NCI-H187 treated with DMSO at 0.1 percent for 48 hours (cell line): ENCODE measurements around the gene ZDHHC11B.
"Not testable (repeated sequence)": the region's sequence is repeated elsewhere in the genome, so short reads cannot be mapped to it uniquely, and the experiment has no call there.

Experiments
- DNase-seq: peaks from one replicate; lab custom pipeline; 2025; lab: John Stamatoyannopoulos, UW

ZDHHC11B gene

DNA sequence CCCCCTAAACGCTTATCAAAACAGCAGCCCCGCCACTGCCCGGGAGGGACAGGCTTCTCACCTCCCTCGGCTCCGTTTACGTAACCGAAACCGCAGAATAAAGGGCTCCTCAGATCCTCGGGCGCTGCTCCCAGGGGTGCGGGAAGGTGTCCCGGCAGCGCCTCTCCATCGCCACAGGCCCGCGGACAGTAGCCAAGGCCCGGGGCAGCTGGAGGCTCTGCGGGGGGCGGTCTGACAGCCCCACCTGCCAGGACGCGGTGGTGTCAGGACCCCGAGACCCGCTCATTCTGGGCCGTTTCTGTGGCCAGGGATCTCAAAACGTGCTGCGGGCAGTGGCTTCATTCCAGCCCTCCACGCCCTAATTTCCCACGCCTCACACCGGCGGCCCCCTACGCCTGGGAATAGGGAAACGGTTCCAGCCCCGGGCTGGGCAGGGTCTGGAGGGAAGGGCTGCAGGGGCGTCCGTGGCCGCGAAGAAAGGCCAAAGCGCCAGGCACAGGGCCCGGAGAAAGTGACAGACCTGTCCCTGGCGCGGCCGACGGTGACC lies 575 bp downstream of the ZDHHC11B start:
- DNase-seq = not testable (repeated sequence)

DNA sequence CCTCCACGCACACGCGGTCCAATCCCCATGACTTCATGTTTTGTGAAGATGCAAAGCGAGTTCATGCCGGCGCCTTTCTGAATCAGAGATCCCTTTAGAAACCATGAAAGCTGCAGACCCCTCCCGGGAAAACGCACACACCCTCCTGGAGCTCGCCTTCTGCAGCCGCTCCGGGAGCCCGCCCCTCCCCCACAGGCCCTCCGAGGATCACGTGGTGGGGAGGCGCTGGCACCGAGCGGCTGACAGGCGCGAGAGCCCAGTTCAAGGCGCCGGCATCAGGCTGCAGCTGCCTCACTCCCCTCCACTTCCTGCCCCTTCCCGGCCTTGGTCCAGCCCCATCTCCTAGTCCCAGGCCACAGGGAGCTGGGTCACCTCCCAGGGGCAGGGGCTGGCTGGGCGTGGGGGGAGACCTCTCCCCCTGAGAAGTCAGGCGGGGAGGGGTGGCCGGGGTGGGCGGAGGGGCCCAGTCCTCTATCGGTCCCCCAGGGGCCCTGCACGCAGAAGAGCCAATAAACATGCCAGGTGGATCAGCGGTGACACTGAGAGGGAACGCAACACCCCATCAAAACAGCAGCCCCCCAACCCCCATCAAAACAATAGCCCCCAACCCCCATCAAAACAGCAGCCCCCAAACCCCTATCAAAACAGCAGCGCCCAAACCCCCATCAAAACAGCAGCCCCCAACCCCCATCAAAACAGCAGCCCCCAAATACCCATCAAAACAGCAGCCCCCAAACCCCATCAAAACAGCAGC lies 1.3 kb downstream of the ZDHHC11B start:
- not testable (repeated sequence) for DNase-seq

DNA sequence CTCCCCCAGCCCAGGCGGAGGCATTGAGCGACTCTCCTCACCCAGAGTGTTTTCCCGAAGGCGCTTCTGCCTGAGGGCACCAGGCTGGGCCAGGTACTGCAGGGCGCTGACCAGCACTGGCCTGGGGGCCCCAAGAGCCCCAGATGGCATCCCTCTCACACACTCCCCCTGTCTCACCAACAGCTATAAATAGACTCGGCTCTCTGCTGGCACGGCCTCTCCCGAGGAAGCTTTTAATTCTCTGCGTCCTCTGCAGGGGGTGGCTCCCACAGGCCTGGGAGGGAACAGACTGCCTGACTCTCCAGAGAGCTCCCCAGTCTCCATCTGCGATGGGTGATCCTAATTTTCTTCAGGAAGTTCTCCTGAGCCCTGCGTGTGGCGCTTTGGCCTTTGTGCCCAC lies 2.2 kb downstream of the ZDHHC11B start:
- not testable (repeated sequence) for DNase-seq

DNA sequence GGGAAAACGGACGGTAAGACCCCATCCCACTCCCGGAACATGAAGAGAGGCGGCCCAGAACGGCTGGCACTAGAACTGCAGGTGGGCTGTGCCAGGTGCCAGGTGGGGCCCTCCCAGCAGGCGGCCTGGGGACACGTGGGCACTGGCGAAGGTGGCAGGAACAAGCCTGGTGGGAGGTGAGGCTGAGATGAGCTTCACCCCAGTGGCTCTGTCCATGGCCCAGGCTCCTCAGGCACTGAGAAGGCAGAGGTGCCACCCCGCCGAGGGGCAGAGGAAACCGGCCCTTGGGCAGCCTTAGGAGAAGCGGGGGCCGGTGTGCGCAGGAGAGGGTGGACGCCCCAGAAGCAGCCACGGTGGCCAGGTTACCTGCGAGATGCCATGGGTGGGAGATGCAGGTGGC lies 4.0 kb downstream of the ZDHHC11B start:
- DNase-seq = not testable (repeated sequence)

DNA sequence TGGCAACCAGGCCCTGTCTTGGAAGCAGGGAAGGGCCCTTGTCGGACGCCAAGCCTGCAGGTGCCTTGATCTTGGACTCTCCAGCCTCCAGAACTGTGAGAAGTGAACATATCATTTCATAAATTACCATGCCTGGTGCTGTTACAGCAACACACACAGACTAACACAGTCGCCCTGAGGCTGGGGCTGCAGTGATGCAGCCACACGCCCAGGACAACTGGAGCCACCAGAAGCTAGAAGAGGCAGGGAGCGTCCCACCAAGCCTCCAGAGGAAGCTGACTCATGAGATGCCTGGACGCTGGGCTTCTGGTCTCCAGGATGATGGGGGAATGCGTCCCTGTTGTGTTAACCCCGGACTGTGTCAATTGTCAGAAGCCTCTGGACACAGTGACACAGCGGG lies 5.6 kb downstream of the ZDHHC11B start:
- not testable (repeated sequence) for DNase-seq

DNA sequence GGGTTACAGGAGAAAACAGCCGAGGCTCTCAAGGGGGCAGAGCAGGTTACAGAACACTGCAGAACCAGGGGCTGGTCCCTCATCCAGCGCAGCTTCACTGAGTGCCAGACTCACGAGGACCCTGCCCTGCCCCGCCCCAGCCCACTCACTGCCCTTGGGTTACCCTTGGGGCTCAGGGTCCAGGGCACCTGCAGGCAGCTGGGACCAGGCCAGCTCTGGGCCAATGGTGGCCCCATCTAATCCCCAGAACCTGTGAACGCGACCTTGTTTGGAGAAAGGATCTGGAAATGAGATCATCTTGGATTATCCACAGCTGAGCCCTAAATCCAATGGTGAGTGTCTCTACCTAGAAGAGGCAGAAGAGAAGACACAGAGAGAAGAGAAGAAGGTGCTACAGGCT lies 6.1 kb downstream of the ZDHHC11B start:
- not testable (repeated sequence) for DNase-seq

DNA sequence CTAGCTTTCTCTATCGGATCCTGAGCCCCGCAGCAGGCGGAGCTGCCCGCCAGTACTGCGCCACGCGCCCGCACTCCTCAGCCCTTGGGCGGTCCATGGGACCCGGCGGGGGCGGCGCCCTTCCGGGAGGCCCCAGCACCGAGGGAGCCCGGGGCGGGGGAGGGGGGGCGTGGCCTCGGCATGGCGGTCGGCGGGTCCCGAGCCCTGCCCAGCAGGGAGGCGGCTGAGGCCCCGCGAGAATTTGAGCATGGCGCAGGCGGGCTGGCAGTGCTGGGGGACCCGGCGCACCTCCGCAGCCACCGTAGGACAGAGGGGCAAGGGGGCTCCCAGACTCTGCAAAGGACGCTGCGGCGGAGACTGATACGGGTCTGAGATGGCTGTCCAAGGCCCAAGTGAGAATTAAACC lies 6.8 kb downstream of the ZDHHC11B start:
- no peak for DNase-seq

DNA sequence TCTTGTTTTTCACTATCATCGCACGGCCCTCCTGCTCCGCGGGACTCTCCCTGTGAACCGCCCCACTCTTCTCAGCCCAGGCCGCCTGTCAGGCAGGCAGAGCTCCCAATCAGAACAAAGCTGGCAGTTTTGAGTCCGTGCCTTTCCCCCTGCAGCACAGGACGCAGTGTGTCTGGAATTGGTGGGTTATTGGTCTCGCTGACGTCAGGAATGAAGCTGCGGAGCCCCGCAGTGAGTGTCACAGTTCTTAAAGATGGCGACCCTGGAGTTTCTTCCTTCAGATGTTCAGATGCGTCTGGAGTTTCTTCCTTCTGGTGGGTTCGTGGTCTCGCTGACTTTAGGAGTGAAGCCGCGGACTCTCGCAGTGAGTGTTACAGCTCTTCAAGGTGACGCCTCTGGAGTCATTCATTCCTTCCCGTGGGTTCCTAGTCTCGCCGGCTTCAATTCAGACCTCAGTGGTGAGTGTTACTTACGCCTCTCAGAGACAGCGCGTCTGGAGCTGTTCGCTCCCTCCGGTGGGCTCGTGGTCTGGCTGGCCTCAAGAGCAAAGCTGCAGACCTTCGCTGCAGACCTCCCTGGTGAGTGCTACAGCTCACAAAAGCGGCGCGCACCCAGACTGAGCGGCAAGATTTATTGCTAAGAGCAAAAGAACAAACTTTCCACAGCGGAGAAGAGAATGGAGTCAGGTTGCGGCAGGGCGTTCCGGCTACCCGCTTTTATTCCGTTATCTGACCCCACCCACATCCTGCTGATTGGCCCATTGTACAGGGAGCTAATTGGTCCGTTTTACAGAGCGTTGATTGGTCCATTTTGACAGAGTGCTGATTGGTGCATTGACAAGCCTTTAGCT lies 7.4 kb downstream of the ZDHHC11B start:
- DNase-seq = no peak

DNA sequence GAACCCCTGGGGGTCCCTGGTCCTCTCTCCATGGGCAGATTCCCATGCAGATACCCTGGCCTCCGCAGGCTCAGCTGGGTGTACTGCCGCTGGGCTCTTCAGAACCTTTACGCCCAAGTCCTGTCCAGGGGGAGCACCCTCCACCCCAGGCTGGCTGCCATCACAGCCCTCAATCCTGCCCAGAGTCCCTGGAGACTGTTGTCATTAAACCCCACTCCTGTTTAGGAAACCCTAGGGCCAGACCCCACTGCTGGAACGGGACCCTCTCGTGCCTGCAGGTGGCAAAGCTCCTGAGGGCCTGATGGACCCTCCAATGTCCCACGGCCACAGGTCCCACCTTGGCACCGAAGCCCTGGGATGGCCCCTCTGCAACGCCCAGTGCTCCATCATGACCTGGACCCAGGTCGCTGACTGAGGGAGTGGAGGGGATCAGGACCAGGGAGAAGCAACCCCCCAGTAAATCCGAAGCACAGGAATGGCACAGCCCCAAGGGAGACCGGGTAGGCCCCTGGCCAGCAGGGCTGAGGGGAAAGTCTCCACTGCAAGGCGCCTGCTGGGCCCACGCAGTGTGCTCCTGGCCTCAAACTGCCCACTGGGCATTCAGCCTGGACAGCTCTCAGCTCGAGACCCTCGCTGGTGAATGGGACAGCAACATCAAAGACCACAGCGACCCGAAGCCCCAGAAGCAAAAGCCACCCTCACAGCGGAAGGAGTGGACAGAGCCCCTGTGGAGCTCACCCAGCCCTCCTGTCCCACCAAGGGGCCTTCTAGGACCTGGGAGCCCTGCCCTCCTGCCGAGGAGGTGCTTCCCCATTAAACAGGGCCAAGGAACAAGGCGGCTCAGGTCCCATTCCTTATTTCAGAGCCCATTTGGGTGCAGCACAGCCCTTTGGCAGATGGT lies 8.3 kb downstream of the ZDHHC11B start:
- DNase-seq = no peak

DNA sequence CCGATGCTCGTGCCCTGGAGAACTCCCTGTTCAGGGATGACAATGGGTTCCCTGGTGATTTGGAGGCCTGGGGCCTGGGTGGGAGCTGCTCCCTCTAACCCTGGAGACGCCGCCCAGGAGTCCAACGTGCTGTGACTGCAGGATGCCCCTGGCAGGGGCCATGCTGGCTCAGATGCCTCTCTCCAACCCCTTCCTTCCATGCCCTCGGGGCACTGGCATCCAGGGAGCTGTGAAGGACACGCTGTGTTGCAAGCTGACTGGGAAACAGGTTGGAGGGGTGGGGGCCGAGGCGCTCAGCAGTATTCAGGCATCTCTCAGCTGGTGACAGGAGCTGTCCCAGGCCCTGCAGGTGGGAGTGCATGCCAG lies 9.0 kb downstream of the ZDHHC11B start:
- not testable (repeated sequence) for DNase-seq

DNA sequence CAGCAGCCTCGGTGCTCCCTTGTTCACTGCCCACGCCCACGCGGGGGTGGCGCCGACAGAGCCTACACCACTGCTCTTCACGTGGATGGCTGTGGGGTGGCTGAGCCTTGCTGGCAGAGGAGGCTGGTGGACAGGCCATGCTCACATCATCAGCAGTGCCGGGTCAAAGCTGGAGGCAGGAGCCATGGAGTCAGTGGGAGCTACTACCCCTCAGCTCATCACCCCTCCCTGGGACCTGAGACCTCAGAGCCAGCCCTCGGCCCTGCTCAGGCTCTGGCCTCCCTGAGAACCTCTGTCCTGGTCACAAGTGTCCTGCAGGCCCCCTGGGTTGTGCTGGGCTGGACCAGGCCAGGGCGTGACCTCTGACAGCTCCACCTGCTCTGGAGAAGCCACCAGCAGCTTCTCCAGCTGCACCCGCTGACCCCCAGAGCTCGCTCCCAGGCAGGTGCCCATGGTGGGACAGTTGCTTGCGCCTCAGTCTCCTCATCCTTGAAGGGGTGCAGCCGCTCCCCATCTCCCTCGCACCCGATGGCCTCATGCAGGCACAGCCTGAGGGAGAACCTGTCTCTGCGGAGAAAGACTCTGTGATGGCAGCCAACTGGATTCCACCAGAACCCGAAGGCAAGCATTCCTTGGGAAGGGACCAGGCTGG lies 9.5 kb downstream of the ZDHHC11B start:
- DNase-seq = not testable (repeated sequence)

DNA sequence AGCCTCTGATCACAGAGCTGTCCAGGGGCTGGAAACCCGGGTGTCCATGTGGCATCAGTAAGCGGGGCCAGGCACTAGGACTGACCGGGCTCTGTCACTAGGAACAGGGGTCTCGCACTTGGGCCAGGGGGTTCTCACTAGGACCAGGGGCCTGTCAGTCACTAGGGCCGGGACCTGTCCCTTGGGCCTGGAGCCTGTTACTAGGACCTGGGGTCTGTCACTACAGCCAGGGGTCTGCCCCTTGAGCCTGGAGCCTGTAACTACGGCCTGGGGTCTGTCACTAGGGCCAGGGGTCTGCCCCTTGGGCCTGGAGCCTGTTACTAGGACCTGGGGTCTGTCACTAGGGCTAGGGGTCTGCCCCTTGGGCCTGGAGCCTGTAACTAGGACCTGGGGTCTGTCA lies 10.2 kb downstream of the ZDHHC11B start:
- not testable (repeated sequence) for DNase-seq

DNA sequence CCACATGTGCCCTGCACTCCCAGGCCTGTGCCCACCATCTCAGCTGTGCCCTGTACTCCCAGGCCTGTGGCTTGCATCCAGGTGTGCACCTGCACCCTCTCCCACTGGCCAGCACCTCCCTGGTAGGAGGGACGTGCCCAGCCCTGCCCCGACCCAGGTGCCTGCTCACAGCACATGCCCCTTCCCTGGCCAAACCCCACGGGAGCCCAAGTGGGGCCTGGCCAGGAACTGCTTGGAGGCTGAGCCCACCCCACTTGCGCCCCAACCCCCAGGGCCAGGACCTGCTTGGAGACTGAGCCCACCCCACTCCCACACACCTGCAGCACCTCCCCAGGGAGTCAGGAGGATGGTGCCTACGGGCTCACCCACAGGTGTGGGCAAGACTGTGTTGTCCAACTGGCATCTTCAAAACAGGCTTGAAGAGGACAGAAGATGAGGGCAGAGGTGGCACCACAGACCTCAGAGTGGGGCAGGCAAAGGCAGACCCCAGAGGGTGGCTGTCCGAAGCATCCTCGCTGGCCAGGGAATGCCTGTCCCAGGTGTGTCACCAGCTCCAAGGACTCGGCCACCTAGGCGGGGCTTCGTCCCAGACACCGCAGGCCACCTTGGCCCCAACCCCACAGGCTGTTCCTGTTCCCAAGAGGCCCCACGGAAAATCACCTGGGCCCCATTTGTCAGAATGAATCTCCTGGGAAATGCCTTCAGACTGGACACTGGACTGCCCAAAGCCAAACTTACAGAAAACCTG lies 10.8 kb downstream of the ZDHHC11B start:
- no peak for DNase-seq

DNA sequence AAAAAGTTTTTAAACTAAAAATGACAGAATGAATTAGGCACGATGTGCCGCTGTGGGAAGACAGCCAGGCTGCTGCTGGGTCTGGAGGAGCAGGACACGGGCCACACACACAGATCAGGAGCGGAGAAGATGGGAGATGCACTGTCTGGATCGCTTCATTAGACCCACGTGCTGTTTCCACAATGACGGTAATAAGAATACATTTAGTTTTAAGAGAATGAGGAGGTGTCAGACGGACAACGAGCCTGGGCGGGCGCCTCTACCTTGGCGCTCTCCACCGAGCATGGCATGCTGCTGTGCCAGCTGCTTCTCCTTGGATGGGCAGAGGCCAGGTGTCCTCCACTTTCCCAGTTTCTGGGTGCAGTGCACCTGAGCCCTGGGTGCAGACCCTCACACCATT lies 11.6 kb downstream of the ZDHHC11B start:
- not testable (repeated sequence) for DNase-seq

DNA sequence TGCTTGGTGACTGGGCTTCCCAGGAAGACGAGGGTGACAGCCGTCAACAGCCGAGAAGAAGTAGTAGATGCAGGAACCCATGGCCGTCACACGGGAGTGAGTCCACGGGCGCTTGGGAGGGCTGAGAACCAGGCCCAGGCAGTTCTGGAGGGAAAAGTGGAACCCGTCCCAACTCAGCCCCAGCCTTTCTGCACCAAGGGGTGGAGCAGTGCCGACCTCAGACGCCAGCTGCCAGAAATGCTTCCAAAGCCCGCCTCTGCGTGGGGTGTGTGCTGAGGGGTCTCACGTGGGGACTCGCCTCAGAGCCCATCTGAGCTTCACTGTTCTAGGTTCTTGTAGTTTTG lies 12.0 kb downstream of the ZDHHC11B start:
- DNase-seq = not testable (repeated sequence)

DNA sequence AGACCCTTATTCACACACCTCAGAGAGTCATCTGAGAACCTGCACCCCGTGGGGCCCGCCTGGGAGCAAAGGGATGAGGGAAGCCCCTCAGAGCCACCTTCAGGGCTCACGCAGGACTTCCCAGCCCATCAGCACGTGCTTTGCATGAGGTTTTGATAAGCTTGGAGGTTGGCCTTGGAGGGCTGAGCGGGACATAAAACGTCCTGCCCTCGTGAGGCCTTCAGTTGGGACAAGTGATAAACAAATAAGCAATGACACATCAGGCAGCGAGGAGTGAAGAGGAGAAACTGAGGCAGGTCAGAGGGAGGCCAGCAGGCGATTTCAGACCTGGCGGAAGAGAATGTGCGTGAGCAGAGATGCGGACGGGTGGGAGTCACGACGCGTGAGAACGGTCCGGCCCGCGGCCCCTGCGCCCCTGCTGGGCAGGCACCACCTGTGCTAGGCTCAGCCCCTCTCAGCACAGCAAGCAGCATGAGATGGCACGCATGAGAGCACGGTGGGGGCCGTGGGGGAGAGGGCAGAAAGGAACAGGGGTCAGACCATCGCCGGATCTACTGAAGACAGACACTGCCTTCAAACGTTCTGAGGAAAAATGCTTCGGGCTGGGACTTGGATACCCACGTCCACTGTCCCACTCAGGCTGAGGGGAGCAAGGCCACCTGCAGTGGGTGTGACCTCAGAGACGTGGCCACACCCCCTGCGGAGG lies 12.5 kb downstream of the ZDHHC11B start:
- not testable (repeated sequence) for DNase-seq

DNA sequence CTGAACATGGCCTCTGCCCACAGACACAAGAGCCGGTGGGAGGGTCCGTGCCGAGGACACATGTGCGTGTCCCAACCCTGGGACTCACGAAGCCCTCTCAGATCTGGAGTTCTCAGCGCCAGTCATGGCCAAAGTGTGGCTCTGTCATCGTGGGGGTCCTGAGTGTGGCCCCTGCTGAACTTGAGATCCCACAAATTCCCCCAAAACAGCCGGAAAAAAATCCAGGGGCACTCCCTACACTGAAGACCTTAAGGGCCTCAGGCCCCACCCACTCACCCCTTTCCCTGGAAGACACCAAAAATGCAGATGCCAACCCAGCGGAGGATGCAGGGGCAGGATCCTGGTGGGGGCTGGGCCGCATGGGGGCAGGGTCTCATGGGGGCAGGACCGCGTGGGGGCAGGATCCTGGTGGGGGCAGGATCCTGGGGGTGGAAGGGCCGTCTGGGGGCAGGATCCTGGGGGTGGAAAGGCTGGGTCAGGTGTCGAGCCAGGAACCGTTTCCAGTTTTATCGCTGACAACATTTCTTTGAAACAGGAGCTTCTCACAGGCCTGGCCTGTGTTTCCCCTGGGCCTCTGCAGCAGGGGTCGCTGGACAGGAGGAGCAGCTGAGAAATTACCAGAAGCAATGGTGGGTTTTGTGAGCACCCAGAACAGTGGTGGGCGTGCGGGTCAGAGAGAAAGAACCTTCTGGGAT lies 13.3 kb downstream of the ZDHHC11B start:
- not testable (repeated sequence) for DNase-seq

DNA sequence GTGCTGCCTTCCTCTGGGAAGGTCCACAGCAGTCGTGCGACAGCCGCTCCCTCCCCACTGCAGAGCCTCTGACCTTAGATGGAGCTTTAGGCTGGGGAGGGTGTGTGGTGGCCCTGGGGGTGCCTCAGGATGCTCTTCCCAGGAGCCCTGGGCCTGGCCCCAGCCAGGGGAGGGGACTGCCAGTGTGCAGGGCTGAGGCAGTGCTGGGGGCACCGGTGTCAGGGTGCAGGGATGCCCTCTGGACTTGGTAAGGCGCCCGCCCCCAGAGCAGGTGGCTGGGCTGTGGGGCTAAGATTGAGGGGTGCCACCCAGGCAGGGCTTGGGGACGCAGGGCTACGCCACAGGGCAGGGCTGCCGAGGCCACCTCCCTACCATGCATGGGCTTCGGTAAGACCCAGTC lies 13.9 kb downstream of the ZDHHC11B start:
- not testable (repeated sequence) for DNase-seq

DNA sequence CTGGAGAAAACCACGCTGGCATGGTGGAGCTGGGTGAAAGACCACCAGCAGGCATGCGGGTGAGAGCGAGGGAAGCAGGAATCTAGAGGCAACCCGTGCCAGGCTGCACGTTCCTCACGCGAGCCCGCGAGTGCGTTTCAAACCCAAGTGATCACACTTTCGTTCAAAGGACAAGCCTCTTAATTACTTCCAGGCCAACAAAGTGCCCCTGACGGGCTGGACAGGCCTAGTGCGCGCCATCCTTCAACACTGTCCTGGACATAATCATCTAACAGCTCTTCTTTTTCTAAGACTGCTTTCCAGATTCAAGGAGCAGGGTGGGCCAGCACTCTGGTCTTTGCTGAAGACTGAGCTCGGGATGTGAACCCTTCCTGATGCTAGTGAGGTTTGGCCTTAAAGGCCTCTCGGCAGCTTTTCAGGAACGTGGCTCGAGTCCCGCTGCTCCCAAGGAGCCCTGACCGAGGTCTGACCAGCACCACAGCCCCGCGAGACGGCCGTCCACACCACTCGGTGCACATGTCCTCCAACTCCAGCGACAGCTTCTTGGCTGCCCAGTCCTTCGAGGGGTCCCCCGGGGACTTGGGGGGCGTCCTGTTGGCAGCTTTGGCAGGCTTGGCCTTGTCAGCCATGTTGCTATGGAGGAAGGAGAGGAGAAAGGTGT lies 14.9 kb downstream of the ZDHHC11B start:
- DNase-seq = not testable (repeated sequence)
